H9 (cell line): ENCODE measurements around the gene DNAJC7. TPM values are rescaled to one million over a fixed set of nuclear protein-coding genes. Genes with fewer than 3 reads are reported as not detected.

ENCODE experiments used
- DNase-seq: peaks from one replicate; pipeline ENCODE4 v3.0.0-alpha.2; 2017
- H2AFZ ChIP-seq: one replicate; pipeline ENCODE4 v1.6.1; 2013; ENCODE audit warnings: mild to moderate bottlenecking, low read length, control low read depth, moderate library complexity
- H2AK5ac ChIP-seq: 2 replicates; pipeline ENCODE4 v1.6.1; 2013; ENCODE audit warnings: low read length, control low read depth, mixed read lengths; ENCODE audit not compliant: insufficient read length
- H2BK120ac ChIP-seq: one replicate; pipeline ENCODE4 v1.6.1; 2013; ENCODE audit warnings: low read depth, mild to moderate bottlenecking, low read length, control low read depth, inconsistent platforms; ENCODE audit not compliant: poor library complexity, severe bottlenecking
- H2BK12ac ChIP-seq: 2 replicates; pipeline ENCODE4 v1.6.1; 2013; ENCODE audit warnings: low read length, control low read depth, mixed read lengths, low read depth; ENCODE audit not compliant: insufficient read length
- H2BK15ac ChIP-seq: 2 replicates; pipeline ENCODE4 v1.6.1; 2013; ENCODE audit warnings: low read depth, low read length, control low read depth
- H2BK20ac ChIP-seq: one replicate; pipeline ENCODE4 v1.6.1; 2013; ENCODE audit warnings: low read depth, mild to moderate bottlenecking, low read length, control low read depth, inconsistent platforms; ENCODE audit not compliant: poor library complexity, severe bottlenecking
- H2BK5ac ChIP-seq: 2 replicates; pipeline ENCODE4 v1.6.1; 2013; ENCODE audit warnings: low read length, control low read depth, mixed read lengths; ENCODE audit not compliant: insufficient read length
- H3K14ac ChIP-seq: 2 replicates; pipeline ENCODE4 v1.6.1; 2013; ENCODE audit warnings: low read length, control low read depth; ENCODE audit not compliant: insufficient read depth
- H3K18ac ChIP-seq: 2 replicates; pipeline ENCODE4 v1.6.1; 2013; ENCODE audit warnings: low read depth, mild to moderate bottlenecking, mixed read lengths, low read length, control low read depth; ENCODE audit not compliant: insufficient read length
- H3K23ac ChIP-seq: 2 replicates; pipeline ENCODE4 v1.6.1; 2013; ENCODE audit warnings: low read length, control low read depth, mixed read lengths, low read depth; ENCODE audit not compliant: insufficient read length
- H3K23me2 ChIP-seq: 2 replicates; pipeline ENCODE4 v1.6.1; 2013; ENCODE audit warnings: low read depth, mild to moderate bottlenecking, mixed read lengths, low read length, control low read depth; ENCODE audit not compliant: insufficient read length, poor library complexity, severe bottlenecking
- H3K27ac ChIP-seq: 2 replicates; pipeline ENCODE4 v1.5.1; 2013; ENCODE audit warnings: low read length, control low read depth, mixed read lengths, low read depth; ENCODE audit not compliant: insufficient read length
- H3K27me3 ChIP-seq: 2 replicates; pipeline ENCODE4 v1.6.1; 2013; ENCODE audit warnings: low read length, control low read depth, inconsistent platforms; ENCODE audit not compliant: insufficient read depth
- H3K4ac ChIP-seq: 2 replicates; pipeline ENCODE4 v1.6.1; 2013; ENCODE audit warnings: low read depth, mild to moderate bottlenecking, control low read depth, inconsistent platforms, low read length, moderate library complexity
- H3K4me1 ChIP-seq: 2 replicates; pipeline ENCODE4 v1.6.1; 2013; ENCODE audit warnings: low read length, control low read depth, inconsistent platforms; ENCODE audit not compliant: insufficient read depth
- H3K4me2 ChIP-seq: 2 replicates; pipeline ENCODE4 v1.6.1; 2013; ENCODE audit warnings: low read length, control low read depth, mixed read lengths; ENCODE audit not compliant: insufficient read length, insufficient read depth
- H3K56ac ChIP-seq: 2 replicates; pipeline ENCODE4 v1.6.1; 2013; ENCODE audit warnings: low read depth, mild to moderate bottlenecking, mixed read lengths, low read length, control low read depth; ENCODE audit not compliant: insufficient read length
- H3K79me1 ChIP-seq: 2 replicates; pipeline ENCODE4 v1.6.1; 2013; ENCODE audit warnings: low read depth, mild to moderate bottlenecking, moderate library complexity, low read length, control low read depth, inconsistent platforms; ENCODE audit not compliant: insufficient read depth, poor library complexity, severe bottlenecking
- H3K79me2 ChIP-seq: 2 replicates; pipeline ENCODE4 v1.6.1; 2013; ENCODE audit warnings: low read length, control low read depth, inconsistent platforms; ENCODE audit not compliant: insufficient read depth
- H3K9ac ChIP-seq: 2 replicates; pipeline ENCODE4 v1.6.1; 2013; ENCODE audit warnings: low read length, control low read depth, mixed read lengths; ENCODE audit not compliant: insufficient read length; ENCODE audit errors: extremely low read depth
- H3K9me3 ChIP-seq: one replicate; pipeline ENCODE4 v1.6.1; 2013; ENCODE audit warnings: low read depth, low read length, inconsistent platforms; ENCODE audit not compliant: control insufficient read depth
- H3T11ph ChIP-seq: one replicate; pipeline ENCODE4 v1.6.1; 2013; ENCODE audit warnings: mild to moderate bottlenecking, low read length, control low read depth, inconsistent platforms
- H4K20me1 ChIP-seq: one replicate; pipeline ENCODE4 v1.6.1; 2013; ENCODE audit not compliant: control insufficient read depth, insufficient read length, insufficient read depth
- H4K5ac ChIP-seq: 2 replicates; pipeline ENCODE4 v1.6.1; 2013; ENCODE audit warnings: low read depth, mild to moderate bottlenecking, mixed read lengths, low read length, control low read depth; ENCODE audit not compliant: insufficient read length
- H4K8ac ChIP-seq: replicated peaks from 2 replicates; pipeline ENCODE4 v1.6.1; 2013; ENCODE audit warnings: low read length, control low read depth, mixed read lengths, low read depth; ENCODE audit not compliant: insufficient read length
- H4K91ac ChIP-seq: 2 replicates; pipeline ENCODE4 v1.6.1; 2013; ENCODE audit warnings: low read depth, mild to moderate bottlenecking, moderate library complexity, mixed read lengths, low read length, control low read depth; ENCODE audit not compliant: insufficient read length
- H3K27ac Mint-ChIP-seq, 3 experiments: 2 replicates in 2 of 3; 3 replicates in 1 of 3; pipeline ENCODE4 v1.8.0; 2020 to 2021; ENCODE audit warnings: mixed read lengths in 3 of 3, mild to moderate bottlenecking in 1 of 3, moderate library complexity in 1 of 3
- H3K27me3 Mint-ChIP-seq: 2 replicates; pipeline ENCODE4 v1.8.0; 2021; ENCODE audit warnings: low read depth, mild to moderate bottlenecking, moderate library complexity, mixed read lengths
- H3K36me3 Mint-ChIP-seq, 3 experiments: 2 replicates in 2 of 3; 3 replicates in 1 of 3; pipeline ENCODE4 v1.8.0; 2020 to 2021; ENCODE audit warnings: low read depth in 3 of 3, mixed read lengths in 3 of 3; ENCODE audit not compliant: insufficient read depth in 1 of 3
- H3K4me1 Mint-ChIP-seq, 2 experiments: 2 replicates each; pipeline ENCODE4 v1.8.0; 2020; ENCODE audit warnings: mixed read lengths in 2 of 2
- H3K4me3 Mint-ChIP-seq, 2 experiments: 2 replicates in 1 of 2; 3 replicates in 1 of 2; pipeline ENCODE4 v1.8.0; 2020 to 2021; ENCODE audit warnings: mild to moderate bottlenecking in 2 of 2, mixed read lengths in 2 of 2, moderate library complexity in 1 of 2
- H3K9me3 Mint-ChIP-seq, 2 experiments: 2 replicates in 1 of 2; 3 replicates in 1 of 2; pipeline ENCODE4 v1.8.0; 2020; ENCODE audit warnings: mild to moderate bottlenecking in 2 of 2, mixed read lengths in 2 of 2, moderate library complexity in 1 of 2
- CTCF ChIP-seq: fragments of 200-600 bp; sonication (generic); conservative IDR thresholded peaks from 3 replicates; pipeline ENCODE4 v1.8.0; 2021; ENCODE audit warnings: antibody characterized with exemption, mild to moderate bottlenecking
- WGBS: extraction: QIAGEN DNeasy Blood & Tissue Kit; methylation state at CpG from one replicate; pipeline ENCODE4 v1.1.7; 2013; ENCODE audit warnings: missing lambda C conversion rate, low lambda C conversion rate, mixed read lengths; ENCODE audit not compliant: insufficient read length; ENCODE audit errors: extremely low coverage; 5-methylcytosine and 5-hydroxymethylcytosine counted together
- total RNA-seq: library from RNA; stranded (reverse); gene quantifications from 2 replicates; pipeline ENCODE4 v1.2.1, GENCODE V29; 2021

Gene DNAJC7
- total RNA-seq, 1 experiment from 2014 or later, result 141 TPM

GRCh38 chr17:41968676-41969075 lies 48.6 kb downstream of the DNAJC7 start:
- Histone ChIP-seq H4K5ac (no peak overlapping the region), H2BK5ac (no peak overlapping the region), H3K79me2 (no peaks in the 10 kb centered on the region), H4K20me1 (no peaks in the 10 kb centered on the region), H2BK120ac (no peak overlapping the region), H3K9ac (no peak overlapping the region), H3K9me3 (no peaks in the 10 kb centered on the region), H2AK5ac (no peak overlapping the region), H3K56ac (no peak overlapping the region), H3K4me1 (no peaks in the 10 kb centered on the region), H3K79me1 (no peaks in the 10 kb centered on the region), H3K18ac (no peak overlapping the region), H3K27ac (no peak overlapping the region), H3K4ac (no peak overlapping the region), H3K23ac (no peak overlapping the region), H4K8ac (no peak overlapping the region), H3K14ac (no peak overlapping the region), H2BK20ac (no peak overlapping the region), H2BK15ac (no peak overlapping the region), H3T11ph (no peak overlapping the region), H4K91ac (no peak overlapping the region), H3K27me3 (no peaks in the 10 kb centered on the region), H2BK12ac (no peak overlapping the region), H3K23me2 (peaks cover 12% of the 10 kb centered on the region), H3K4me2 (no peak overlapping the region), H2AFZ (no peak overlapping the region)
- peak overlapping the region; percentile 43 to 48; a peak in 2 of 5 replicates for H3K4me3 Mint-ChIP-seq
- DNase-seq, result no peak
- TF ChIP-seq CTCF, result no peak
- H3K27me3 Mint-ChIP-seq, result peaks cover 1% of the 10 kb centered on the region; the same call in 1 of the 2 replicates
- no peaks in the 10 kb centered on the region for H3K9me3 Mint-ChIP-seq
- H3K4me1 Mint-ChIP-seq, result peaks cover 17 to 25% of the 10 kb centered on the region in 2 experiments
- no peak overlapping the region; a peak in 1 of 7 replicates for H3K27ac Mint-ChIP-seq
- H3K36me3 Mint-ChIP-seq, result peaks cover 21 to 52% (median 45%) of the 10 kb centered on the region in 3 experiments
- no CpG with 5 or more reads among the region's 10 CpGs for WGBS
